Activated CD8-positive, alpha-beta memory T cell treated with anti-CD3 and anti-CD28 coated beads for 1 hour (primary cell): ENCODE data around the gene APP.

Experiments
- DNase-seq, 2 donors: peaks; one replicate each; pipeline ENCODE4 v3.0.0-alpha.2; 2020; ENCODE audit warnings: low read depth in 1 of 2; ENCODE audit errors: extremely low read depth in 1 of 2

APP gene

GRCh38 chr21:25988738-25989137 is 181.8 kb downstream of the APP start:
- DNase-seq, result no peak

- no peak for DNase-seq
Observed at GRCh38 chr21:25987531-25987930, 183.0 kb downstream of the APP start.

- DNase-seq, result no peak
Observed at GRCh38 chr21:25986928-25987327, 183.6 kb downstream of the APP start.

GRCh38 chr21:25985990-25986389 is 184.6 kb downstream of the APP start:
- no peak for DNase-seq

GRCh38 chr21:25984538-25984937 is 186.0 kb downstream of the APP start:
- DNase-seq, result no peak

GRCh38 chr21:25983745-25984144 is 186.8 kb downstream of the APP start:
- DNase-seq, result no peak

- DNase-seq, result no peak
Observed at GRCh38 chr21:25980710-25981109, 189.9 kb downstream of the APP start.

- no peak for DNase-seq
Observed at GRCh38 chr21:25979845-25980616, 190.5 kb downstream of the APP start.

- no peak for DNase-seq
Observed at GRCh38 chr21:25977068-25977611, 193.4 kb downstream of the APP start.

- DNase-seq, result no peak
Observed at GRCh38 chr21:25974964-25975363, 195.6 kb downstream of the APP start.

GRCh38 chr21:25970254-25970930 is 200.2 kb downstream of the APP start:
- no peak for DNase-seq

- DNase-seq, result no peak
Observed at GRCh38 chr21:25967901-25968438, 202.6 kb downstream of the APP start.

- DNase-seq, result no peak
Observed at GRCh38 chr21:25967181-25967900, 203.2 kb downstream of the APP start.

- no peak for DNase-seq
Observed at GRCh38 chr21:25965951-25966707, 204.4 kb downstream of the APP start.

GRCh38 chr21:25964926-25965325 is 205.6 kb downstream of the APP start:
- no peak for DNase-seq

GRCh38 chr21:25964015-25964414 is 206.6 kb downstream of the APP start:
- no peak for DNase-seq

- no peak for DNase-seq
Observed at GRCh38 chr21:25963181-25963580, 207.4 kb downstream of the APP start.

- DNase-seq, result no peak
Observed at GRCh38 chr21:25961042-25961441, 209.5 kb downstream of the APP start.

- no peak for DNase-seq
Observed at GRCh38 chr21:25960402-25960801, 210.2 kb downstream of the APP start.

- DNase-seq, result no peak
Observed at GRCh38 chr21:25959799-25960198, 210.8 kb downstream of the APP start.
